ENCODE data around the gene SYT1.

The SYT1 gene

GRCh38 chr12:79448816-79449215 is 584.2 kb downstream of the SYT1 start:
- H3K4me3 ChIP-seq (ENCODE audit: low read depth, low read length), result no peak overlapping the region
- no peak for TF ChIP-seq CTCF (IDR thresholded peaks at IDR 0.05; ENCODE audit: low read depth, low read length)

- TF ChIP-seq CTCF (IDR thresholded peaks at IDR 0.05; ENCODE audit: low read depth, low read length), result no peak
- H3K4me3 ChIP-seq (ENCODE audit: low read depth, low read length), result no peak overlapping the region
These were observed 586.8 kb downstream of the SYT1 start for GRCh38 chr12:79451365-79451764.

- no peak overlapping the region for H3K4me3 ChIP-seq (ENCODE audit: low read depth, low read length)
- no peak for TF ChIP-seq CTCF (IDR thresholded peaks at IDR 0.05; ENCODE audit: low read depth, low read length)
These were observed 587.4 kb downstream of the SYT1 start for GRCh38 chr12:79451978-79452377.

GRCh38 chr12:79452906-79453305 is 588.3 kb downstream of the SYT1 start:
- TF ChIP-seq CTCF (IDR thresholded peaks at IDR 0.05; ENCODE audit: low read depth, low read length), result no peak
- H3K4me3 ChIP-seq (ENCODE audit: low read depth, low read length), result no peak overlapping the region

- H3K4me3 ChIP-seq (ENCODE audit: low read depth, low read length), result peak overlapping the region; percentile 32
- TF ChIP-seq CTCF (IDR thresholded peaks at IDR 0.05; ENCODE audit: low read depth, low read length), result no peak
These were observed 589.2 kb downstream of the SYT1 start for GRCh38 chr12:79453820-79454219.

GRCh38 chr12:79454338-79454843 is 589.8 kb downstream of the SYT1 start:
- no peak for TF ChIP-seq CTCF (IDR thresholded peaks at IDR 0.05; ENCODE audit: low read depth, low read length)
- peak overlapping the region; percentile 32 for H3K4me3 ChIP-seq (ENCODE audit: low read depth, low read length)

GRCh38 chr12:79455286-79455685 is 590.7 kb downstream of the SYT1 start:
- H3K4me3 ChIP-seq (ENCODE audit: low read depth, low read length), result no peak overlapping the region
- TF ChIP-seq CTCF (IDR thresholded peaks at IDR 0.05; ENCODE audit: low read depth, low read length), result no peak

All from WI38 (cell line).